ENCODE results near the gene ZNF839.

- TF ChIP-seq CEBPB (IDR thresholded peaks at IDR 0.05; ENCODE audit: low read depth, low read length) = no peak
- TF ChIP-seq CTCF (conservative IDR thresholded peaks at IDR 0.05; ENCODE audit: low read depth, low read length) = no peak
- TF ChIP-seq SMC3 (IDR thresholded peaks at IDR 0.05; ENCODE audit: low read depth, low read length) = no peak
- no peak for TF ChIP-seq RFX5 (IDR thresholded peaks at IDR 0.05; ENCODE audit: low read depth, low read length)
- TF ChIP-seq POLR2A (IDR thresholded peaks at IDR 0.05; ENCODE audit: low read depth, low read length) = no peak
- no peak for TF ChIP-seq MXI1 (IDR thresholded peaks at IDR 0.05; ENCODE audit: borderline replicate concordance, low read depth, low read length)
- no peak for TF ChIP-seq RAD21 (IDR thresholded peaks at IDR 0.05; ENCODE audit: low read length)
- no peak for TF ChIP-seq BHLHE40 (IDR thresholded peaks at IDR 0.05; ENCODE audit: low read depth, low read length)
Observed at GRCh38 chr14:102278631-102278935, 41.0 kb upstream of the ZNF839 start.

Measured in IMR-90 (cell line).